H9 (cell line): ENCODE measurements around the gene STAC. TPM values are rescaled to one million over a fixed set of nuclear protein-coding genes. Genes with fewer than 3 reads are reported as not detected.

Source experiments
- DNase-seq: peaks from one replicate; pipeline ENCODE4 v3.0.0-alpha.2; 2017
- H2AFZ ChIP-seq: one replicate; pipeline ENCODE4 v1.6.1; 2013; ENCODE audit warnings: mild to moderate bottlenecking, low read length, control low read depth, moderate library complexity
- H2AK5ac ChIP-seq: 2 replicates; pipeline ENCODE4 v1.6.1; 2013; ENCODE audit warnings: low read length, control low read depth, mixed read lengths; ENCODE audit not compliant: insufficient read length
- H2BK120ac ChIP-seq: one replicate; pipeline ENCODE4 v1.6.1; 2013; ENCODE audit warnings: low read depth, mild to moderate bottlenecking, low read length, control low read depth, inconsistent platforms; ENCODE audit not compliant: poor library complexity, severe bottlenecking
- H2BK12ac ChIP-seq: 2 replicates; pipeline ENCODE4 v1.6.1; 2013; ENCODE audit warnings: low read length, control low read depth, mixed read lengths, low read depth; ENCODE audit not compliant: insufficient read length
- H2BK15ac ChIP-seq: 2 replicates; pipeline ENCODE4 v1.6.1; 2013; ENCODE audit warnings: low read depth, low read length, control low read depth
- H2BK20ac ChIP-seq: one replicate; pipeline ENCODE4 v1.6.1; 2013; ENCODE audit warnings: low read depth, mild to moderate bottlenecking, low read length, control low read depth, inconsistent platforms; ENCODE audit not compliant: poor library complexity, severe bottlenecking
- H2BK5ac ChIP-seq: 2 replicates; pipeline ENCODE4 v1.6.1; 2013; ENCODE audit warnings: low read length, control low read depth, mixed read lengths; ENCODE audit not compliant: insufficient read length
- H3K14ac ChIP-seq: 2 replicates; pipeline ENCODE4 v1.6.1; 2013; ENCODE audit warnings: low read length, control low read depth; ENCODE audit not compliant: insufficient read depth
- H3K18ac ChIP-seq: 2 replicates; pipeline ENCODE4 v1.6.1; 2013; ENCODE audit warnings: low read depth, mild to moderate bottlenecking, mixed read lengths, low read length, control low read depth; ENCODE audit not compliant: insufficient read length
- H3K23ac ChIP-seq: 2 replicates; pipeline ENCODE4 v1.6.1; 2013; ENCODE audit warnings: low read length, control low read depth, mixed read lengths, low read depth; ENCODE audit not compliant: insufficient read length
- H3K23me2 ChIP-seq: 2 replicates; pipeline ENCODE4 v1.6.1; 2013; ENCODE audit warnings: low read depth, mild to moderate bottlenecking, mixed read lengths, low read length, control low read depth; ENCODE audit not compliant: insufficient read length, poor library complexity, severe bottlenecking
- H3K27ac ChIP-seq: 2 replicates; pipeline ENCODE4 v1.5.1; 2013; ENCODE audit warnings: low read length, control low read depth, mixed read lengths, low read depth; ENCODE audit not compliant: insufficient read length
- H3K27me3 ChIP-seq: 2 replicates; pipeline ENCODE4 v1.6.1; 2013; ENCODE audit warnings: low read length, control low read depth, inconsistent platforms; ENCODE audit not compliant: insufficient read depth
- H3K4ac ChIP-seq: 2 replicates; pipeline ENCODE4 v1.6.1; 2013; ENCODE audit warnings: low read depth, mild to moderate bottlenecking, control low read depth, inconsistent platforms, low read length, moderate library complexity
- H3K4me1 ChIP-seq: 2 replicates; pipeline ENCODE4 v1.6.1; 2013; ENCODE audit warnings: low read length, control low read depth, inconsistent platforms; ENCODE audit not compliant: insufficient read depth
- H3K4me2 ChIP-seq: 2 replicates; pipeline ENCODE4 v1.6.1; 2013; ENCODE audit warnings: low read length, control low read depth, mixed read lengths; ENCODE audit not compliant: insufficient read length, insufficient read depth
- H3K56ac ChIP-seq: 2 replicates; pipeline ENCODE4 v1.6.1; 2013; ENCODE audit warnings: low read depth, mild to moderate bottlenecking, mixed read lengths, low read length, control low read depth; ENCODE audit not compliant: insufficient read length
- H3K79me1 ChIP-seq: 2 replicates; pipeline ENCODE4 v1.6.1; 2013; ENCODE audit warnings: low read depth, mild to moderate bottlenecking, moderate library complexity, low read length, control low read depth, inconsistent platforms; ENCODE audit not compliant: insufficient read depth, poor library complexity, severe bottlenecking
- H3K79me2 ChIP-seq: 2 replicates; pipeline ENCODE4 v1.6.1; 2013; ENCODE audit warnings: low read length, control low read depth, inconsistent platforms; ENCODE audit not compliant: insufficient read depth
- H3K9ac ChIP-seq: 2 replicates; pipeline ENCODE4 v1.6.1; 2013; ENCODE audit warnings: low read length, control low read depth, mixed read lengths; ENCODE audit not compliant: insufficient read length; ENCODE audit errors: extremely low read depth
- H3K9me3 ChIP-seq: one replicate; pipeline ENCODE4 v1.6.1; 2013; ENCODE audit warnings: low read depth, low read length, inconsistent platforms; ENCODE audit not compliant: control insufficient read depth
- H3T11ph ChIP-seq: one replicate; pipeline ENCODE4 v1.6.1; 2013; ENCODE audit warnings: mild to moderate bottlenecking, low read length, control low read depth, inconsistent platforms
- H4K20me1 ChIP-seq: one replicate; pipeline ENCODE4 v1.6.1; 2013; ENCODE audit not compliant: control insufficient read depth, insufficient read length, insufficient read depth
- H4K5ac ChIP-seq: 2 replicates; pipeline ENCODE4 v1.6.1; 2013; ENCODE audit warnings: low read depth, mild to moderate bottlenecking, mixed read lengths, low read length, control low read depth; ENCODE audit not compliant: insufficient read length
- H4K8ac ChIP-seq: replicated peaks from 2 replicates; pipeline ENCODE4 v1.6.1; 2013; ENCODE audit warnings: low read length, control low read depth, mixed read lengths, low read depth; ENCODE audit not compliant: insufficient read length
- H4K91ac ChIP-seq: 2 replicates; pipeline ENCODE4 v1.6.1; 2013; ENCODE audit warnings: low read depth, mild to moderate bottlenecking, moderate library complexity, mixed read lengths, low read length, control low read depth; ENCODE audit not compliant: insufficient read length
- H3K27ac Mint-ChIP-seq, 3 experiments: 2 replicates in 2 of 3; 3 replicates in 1 of 3; pipeline ENCODE4 v1.8.0; 2020 to 2021; ENCODE audit warnings: mixed read lengths in 3 of 3, mild to moderate bottlenecking in 1 of 3, moderate library complexity in 1 of 3
- H3K27me3 Mint-ChIP-seq: 2 replicates; pipeline ENCODE4 v1.8.0; 2021; ENCODE audit warnings: low read depth, mild to moderate bottlenecking, moderate library complexity, mixed read lengths
- H3K36me3 Mint-ChIP-seq, 3 experiments: 2 replicates in 2 of 3; 3 replicates in 1 of 3; pipeline ENCODE4 v1.8.0; 2020 to 2021; ENCODE audit warnings: low read depth in 3 of 3, mixed read lengths in 3 of 3; ENCODE audit not compliant: insufficient read depth in 1 of 3
- H3K4me1 Mint-ChIP-seq, 2 experiments: 2 replicates each; pipeline ENCODE4 v1.8.0; 2020; ENCODE audit warnings: mixed read lengths in 2 of 2
- H3K4me3 Mint-ChIP-seq, 2 experiments: 2 replicates in 1 of 2; 3 replicates in 1 of 2; pipeline ENCODE4 v1.8.0; 2020 to 2021; ENCODE audit warnings: mild to moderate bottlenecking in 2 of 2, mixed read lengths in 2 of 2, moderate library complexity in 1 of 2
- H3K9me3 Mint-ChIP-seq, 2 experiments: 2 replicates in 1 of 2; 3 replicates in 1 of 2; pipeline ENCODE4 v1.8.0; 2020; ENCODE audit warnings: mild to moderate bottlenecking in 2 of 2, mixed read lengths in 2 of 2, moderate library complexity in 1 of 2
- CTCF ChIP-seq: fragments of 200-600 bp; sonication (generic); conservative IDR thresholded peaks from 3 replicates; pipeline ENCODE4 v1.8.0; 2021; ENCODE audit warnings: antibody characterized with exemption, mild to moderate bottlenecking
- total RNA-seq: library from RNA; stranded (reverse); gene quantifications from 2 replicates; pipeline ENCODE4 v1.2.1, GENCODE V29; 2021

Gene STAC
- total RNA-seq, 1 experiment from 2014 or later: 3.0 TPM

DNA sequence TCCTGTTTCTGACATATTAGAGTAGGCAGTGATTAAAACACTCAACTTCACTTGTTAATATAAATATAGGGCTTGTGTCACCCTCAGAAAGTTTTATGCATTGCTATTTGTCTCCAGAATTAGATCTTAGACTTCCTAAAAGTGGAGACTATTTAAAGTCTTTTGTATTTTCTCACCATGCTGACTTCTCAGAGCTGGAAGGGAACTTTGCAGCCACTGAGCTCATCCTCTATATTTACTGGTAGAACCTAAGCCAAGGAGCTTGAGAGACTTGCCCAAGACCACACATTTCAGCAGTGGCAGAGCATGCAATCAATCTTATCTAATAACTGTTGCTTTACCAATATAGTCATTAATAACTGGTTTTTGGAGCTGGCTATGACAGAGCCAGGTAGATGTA lies 53.2 kb downstream of the STAC start:
- Histone ChIP-seq H2BK15ac (no peak overlapping the region), H3K23ac (no peak overlapping the region), H3T11ph (no peak overlapping the region), H4K8ac (no peak overlapping the region), H4K20me1 (no peaks in the 10 kb centered on the region), H3K27me3 (no peaks in the 10 kb centered on the region), H3K4me2 (no peak overlapping the region), H3K14ac (no peak overlapping the region), H2AFZ (no peak overlapping the region), H3K56ac (no peak overlapping the region), H2BK20ac (no peak overlapping the region), H3K9ac (no peak overlapping the region), H3K18ac (no peak overlapping the region), H3K4ac (no peak overlapping the region), H2BK12ac (no peak overlapping the region), H2AK5ac (no peak overlapping the region), H2BK120ac (no peak overlapping the region), H2BK5ac (no peak overlapping the region), H3K23me2 (no peaks in the 10 kb centered on the region), H3K27ac (no peak overlapping the region), H3K9me3 (no peaks in the 10 kb centered on the region), H4K91ac (no peak overlapping the region), H3K4me1 (no peaks in the 10 kb centered on the region), H3K79me2 (peaks cover 3% of the 10 kb centered on the region; the same call in 1 of the 2 replicates), H4K5ac (no peak overlapping the region), H3K79me1 (no peaks in the 10 kb centered on the region)
- no peaks in the 10 kb centered on the region for H3K36me3 Mint-ChIP-seq
- no peak overlapping the region for H3K27ac Mint-ChIP-seq
- H3K4me1 Mint-ChIP-seq: no peaks in the 10 kb centered on the region
- no peak for TF ChIP-seq CTCF
- no peaks in the 10 kb centered on the region for H3K27me3 Mint-ChIP-seq
- no peak overlapping the region for H3K4me3 Mint-ChIP-seq
- H3K9me3 Mint-ChIP-seq: no peaks in the 10 kb centered on the region
- no peak for DNase-seq
